ENCODE results near the gene IL10RB.

DNA sequence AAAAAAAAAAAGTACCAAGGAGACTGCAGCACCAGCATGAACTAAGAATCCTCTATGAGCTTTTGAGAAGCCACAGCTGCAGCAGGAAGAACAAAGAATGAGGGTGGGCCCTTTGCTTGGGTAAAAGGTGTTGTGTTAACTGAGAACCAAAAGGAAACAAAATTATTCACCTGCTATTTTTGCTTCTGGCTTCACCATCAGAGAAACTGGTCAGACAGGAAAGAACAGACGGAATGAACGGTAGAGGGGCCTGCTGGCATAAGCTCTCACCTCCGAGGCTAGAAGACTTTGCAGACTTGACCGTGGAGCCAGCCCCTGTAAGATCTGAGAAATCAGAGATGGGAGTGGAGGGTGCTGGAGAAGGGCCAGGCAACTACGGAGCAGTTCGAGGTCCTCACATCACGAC is 27.6 kb downstream of the IL10RB start:
- TF ChIP-seq, protein P1, sequence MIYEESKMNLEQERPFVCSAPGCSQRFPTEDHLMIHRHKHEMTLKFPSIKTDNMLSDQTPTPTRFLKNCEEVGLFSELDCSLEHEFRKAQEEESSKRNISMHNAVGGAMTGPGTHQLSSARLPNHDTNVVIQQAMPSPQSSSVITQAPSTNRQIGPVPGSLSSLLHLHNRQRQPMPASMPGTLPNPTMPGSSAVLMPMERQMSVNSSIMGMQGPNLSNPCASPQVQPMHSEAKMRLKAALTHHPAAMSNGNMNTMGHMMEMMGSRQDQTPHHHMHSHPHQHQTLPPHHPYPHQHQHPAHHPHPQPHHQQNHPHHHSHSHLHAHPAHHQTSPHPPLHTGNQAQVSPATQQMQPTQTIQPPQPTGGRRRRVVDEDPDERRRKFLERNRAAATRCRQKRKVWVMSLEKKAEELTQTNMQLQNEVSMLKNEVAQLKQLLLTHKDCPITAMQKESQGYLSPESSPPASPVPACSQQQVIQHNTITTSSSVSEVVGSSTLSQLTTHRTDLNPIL (CRISPR knock-in tag; IDR thresholded peaks at IDR 0.05; ENCODE audit: low read depth): no peak
- TF ChIP-seq BACH2 (CRISPR knock-in tag; IDR thresholded peaks at IDR 0.05; ENCODE audit: borderline replicate concordance) (no peak), PPARA (CRISPR knock-in tag; IDR thresholded peaks at IDR 0.05; ENCODE audit: borderline replicate concordance) (no peak), ARNTL (CRISPR knock-in tag; IDR thresholded peaks at IDR 0.05; ENCODE audit: borderline replicate concordance, low read depth) (no peak), OSR1 (CRISPR knock-in tag; IDR thresholded peaks at IDR 0.05) (no peak), ZFP30 (CRISPR knock-in tag; IDR thresholded peaks at IDR 0.05) (no peak), ZC3H10 (CRISPR knock-in tag; IDR thresholded peaks at IDR 0.05) (no peak), ZNF565 (CRISPR knock-in tag; conservative IDR thresholded peaks at IDR 0.05; ENCODE audit: low read depth) (no peak), ISL1 (CRISPR knock-in tag; IDR thresholded peaks at IDR 0.05) (no peak), GLIS3 (CRISPR knock-in tag; IDR thresholded peaks at IDR 0.05) (no peak)
- TF ChIP-seq, protein P2, sequence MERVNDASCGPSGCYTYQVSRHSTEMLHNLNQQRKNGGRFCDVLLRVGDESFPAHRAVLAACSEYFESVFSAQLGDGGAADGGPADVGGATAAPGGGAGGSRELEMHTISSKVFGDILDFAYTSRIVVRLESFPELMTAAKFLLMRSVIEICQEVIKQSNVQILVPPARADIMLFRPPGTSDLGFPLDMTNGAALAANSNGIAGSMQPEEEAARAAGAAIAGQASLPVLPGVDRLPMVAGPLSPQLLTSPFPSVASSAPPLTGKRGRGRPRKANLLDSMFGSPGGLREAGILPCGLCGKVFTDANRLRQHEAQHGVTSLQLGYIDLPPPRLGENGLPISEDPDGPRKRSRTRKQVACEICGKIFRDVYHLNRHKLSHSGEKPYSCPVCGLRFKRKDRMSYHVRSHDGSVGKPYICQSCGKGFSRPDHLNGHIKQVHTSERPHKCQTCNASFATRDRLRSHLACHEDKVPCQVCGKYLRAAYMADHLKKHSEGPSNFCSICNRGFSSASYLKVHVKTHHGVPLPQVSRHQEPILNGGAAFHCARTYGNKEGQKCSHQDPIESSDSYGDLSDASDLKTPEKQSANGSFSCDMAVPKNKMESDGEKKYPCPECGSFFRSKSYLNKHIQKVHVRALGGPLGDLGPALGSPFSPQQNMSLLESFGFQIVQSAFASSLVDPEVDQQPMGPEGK (CRISPR knock-in tag; IDR thresholded peaks at IDR 0.05; ENCODE audit: borderline replicate concordance): no peak
- TF ChIP-seq, protein P3, sequence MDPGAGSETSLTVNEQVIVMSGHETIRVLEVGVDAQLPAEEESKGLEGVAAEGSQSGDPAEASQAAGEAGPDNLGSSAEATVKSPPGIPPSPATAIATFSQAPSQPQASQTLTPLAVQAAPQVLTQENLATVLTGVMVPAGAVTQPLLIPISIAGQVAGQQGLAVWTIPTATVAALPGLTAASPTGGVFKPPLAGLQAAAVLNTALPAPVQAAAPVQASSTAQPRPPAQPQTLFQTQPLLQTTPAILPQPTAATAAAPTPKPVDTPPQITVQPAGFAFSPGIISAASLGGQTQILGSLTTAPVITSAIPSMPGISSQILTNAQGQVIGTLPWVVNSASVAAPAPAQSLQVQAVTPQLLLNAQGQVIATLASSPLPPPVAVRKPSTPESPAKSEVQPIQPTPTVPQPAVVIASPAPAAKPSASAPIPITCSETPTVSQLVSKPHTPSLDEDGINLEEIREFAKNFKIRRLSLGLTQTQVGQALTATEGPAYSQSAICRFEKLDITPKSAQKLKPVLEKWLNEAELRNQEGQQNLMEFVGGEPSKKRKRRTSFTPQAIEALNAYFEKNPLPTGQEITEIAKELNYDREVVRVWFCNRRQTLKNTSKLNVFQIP (CRISPR knock-in tag; IDR thresholded peaks at IDR 0.05; ENCODE audit: borderline replicate concordance, low read depth): no peak

Data from SK-N-SH treated with all-trans-retinoic acid at 6 μM for 48 hours (cell line).